ENCODE results near the gene KRT15. TPM values are rescaled to one million over a fixed set of nuclear protein-coding genes. Genes with fewer than 3 reads are reported as not detected.

KRT15 gene
- total RNA-seq, 1 donor from 2014 or later, result not detected

DNA sequence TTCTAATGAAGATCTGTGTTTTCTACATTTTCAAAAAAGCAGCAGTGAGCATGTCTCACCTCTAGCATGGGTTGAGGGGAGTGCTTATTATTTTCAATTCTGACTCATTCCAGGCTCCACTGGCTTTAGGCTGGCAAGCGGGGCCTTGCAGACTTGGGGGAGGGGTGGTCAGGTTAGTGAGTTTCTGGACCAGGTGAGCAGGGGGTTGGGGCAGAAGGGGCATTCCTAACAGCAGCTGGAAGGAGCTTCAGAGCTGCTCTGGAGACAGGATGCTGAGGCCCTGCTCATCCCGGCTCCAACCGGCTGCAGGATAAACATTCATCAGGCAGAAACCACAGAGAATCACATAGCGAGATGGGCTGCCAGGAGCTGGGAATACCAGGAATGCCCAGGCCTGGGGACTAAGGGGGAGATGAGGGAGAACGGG, 19.9 kb upstream of the KRT15 start:
- DNase-seq, result no peak
- Histone ChIP-seq H3K27me3 (ENCODE audit: low read depth) (peaks cover 92% of the 10 kb centered on the region), H3K36me3 (no peaks in the 10 kb centered on the region), H3K4me3 (no peak overlapping the region), H3K9me3 (replicated peaks) (no peaks in the 10 kb centered on the region), H3K27ac (replicated peaks) (no peak overlapping the region), H3K4me1 (no peaks in the 10 kb centered on the region)
- intact Hi-C loops (cut with micrococcal nuclease), result no loop called here
- TF ChIP-seq, protein P1, sequence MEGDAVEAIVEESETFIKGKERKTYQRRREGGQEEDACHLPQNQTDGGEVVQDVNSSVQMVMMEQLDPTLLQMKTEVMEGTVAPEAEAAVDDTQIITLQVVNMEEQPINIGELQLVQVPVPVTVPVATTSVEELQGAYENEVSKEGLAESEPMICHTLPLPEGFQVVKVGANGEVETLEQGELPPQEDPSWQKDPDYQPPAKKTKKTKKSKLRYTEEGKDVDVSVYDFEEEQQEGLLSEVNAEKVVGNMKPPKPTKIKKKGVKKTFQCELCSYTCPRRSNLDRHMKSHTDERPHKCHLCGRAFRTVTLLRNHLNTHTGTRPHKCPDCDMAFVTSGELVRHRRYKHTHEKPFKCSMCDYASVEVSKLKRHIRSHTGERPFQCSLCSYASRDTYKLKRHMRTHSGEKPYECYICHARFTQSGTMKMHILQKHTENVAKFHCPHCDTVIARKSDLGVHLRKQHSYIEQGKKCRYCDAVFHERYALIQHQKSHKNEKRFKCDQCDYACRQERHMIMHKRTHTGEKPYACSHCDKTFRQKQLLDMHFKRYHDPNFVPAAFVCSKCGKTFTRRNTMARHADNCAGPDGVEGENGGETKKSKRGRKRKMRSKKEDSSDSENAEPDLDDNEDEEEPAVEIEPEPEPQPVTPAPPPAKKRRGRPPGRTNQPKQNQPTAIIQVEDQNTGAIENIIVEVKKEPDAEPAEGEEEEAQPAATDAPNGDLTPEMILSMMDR (IDR thresholded peaks at IDR 0.05; ENCODE audit: borderline replicate concordance), result no peak

DNA sequence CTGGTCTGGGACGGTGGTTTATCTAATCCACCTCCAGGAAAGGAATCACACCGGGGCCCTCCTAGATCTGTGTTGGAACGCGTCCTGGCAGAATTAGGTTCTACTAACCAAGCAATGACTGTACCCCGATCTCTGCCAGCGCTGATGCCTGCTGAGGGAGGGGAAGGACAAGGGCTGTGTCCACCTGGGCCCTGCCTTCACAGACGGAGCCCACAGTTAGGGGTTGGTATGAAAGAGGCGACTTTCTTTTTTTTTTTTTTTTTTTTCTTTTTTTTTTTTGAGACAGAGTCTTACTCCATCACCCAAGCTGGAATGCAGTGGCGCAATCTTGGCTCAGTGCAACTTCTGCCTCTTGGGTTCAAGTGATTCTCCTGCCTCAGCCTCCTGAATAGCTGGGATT, 19.3 kb upstream of the KRT15 start:
- DNase-seq, result no peak

DNA sequence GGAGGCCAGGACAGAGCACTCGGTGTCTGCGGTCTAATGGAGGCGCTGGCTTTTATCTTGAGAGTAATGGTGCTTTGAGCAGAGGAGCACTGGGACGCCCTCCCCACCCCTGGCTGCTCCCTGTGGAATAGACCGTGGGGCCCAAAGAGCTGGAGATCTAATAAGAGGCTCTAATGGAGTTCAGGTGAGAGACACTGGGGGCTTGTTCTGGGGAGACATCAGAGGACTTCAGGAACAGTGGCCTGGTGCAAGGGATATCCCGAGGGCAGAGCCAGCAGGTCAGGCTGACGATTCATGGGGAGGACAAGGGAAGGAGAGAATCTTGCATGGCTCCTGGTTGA, 18.9 kb upstream of the KRT15 start:
- no peak overlapping the region for H3K27ac ChIP-seq (replicated peaks)
- H3K9me3 ChIP-seq (replicated peaks), result no peaks in the 10 kb centered on the region
- H3K4me1 ChIP-seq, result no peaks in the 10 kb centered on the region
- H3K27me3 ChIP-seq (ENCODE audit: low read depth), result peaks cover 90% of the 10 kb centered on the region
- H3K36me3 ChIP-seq, result no peaks in the 10 kb centered on the region
- H3K4me3 ChIP-seq, result no peak overlapping the region
- TF ChIP-seq, protein P1 (IDR thresholded peaks at IDR 0.05; ENCODE audit: borderline replicate concordance), result no peak
- no peak for DNase-seq
- intact Hi-C loops (cut with micrococcal nuclease), result no loop called here

More for the DNA sequence above, 19.3 kb upstream of the KRT15 start:
- H3K27me3 ChIP-seq (ENCODE audit: low read depth), result peaks cover 90% of the 10 kb centered on the region
- TF ChIP-seq, protein P1 (IDR thresholded peaks at IDR 0.05; ENCODE audit: borderline replicate concordance), result no peak
- H3K4me1 ChIP-seq, result no peaks in the 10 kb centered on the region
- no peak overlapping the region for H3K27ac ChIP-seq (replicated peaks)
- no peak overlapping the region for H3K4me3 ChIP-seq
- H3K9me3 ChIP-seq (replicated peaks), result no peaks in the 10 kb centered on the region
- H3K36me3 ChIP-seq, result no peaks in the 10 kb centered on the region
- intact Hi-C loops (cut with micrococcal nuclease), result no loop called here

DNA sequence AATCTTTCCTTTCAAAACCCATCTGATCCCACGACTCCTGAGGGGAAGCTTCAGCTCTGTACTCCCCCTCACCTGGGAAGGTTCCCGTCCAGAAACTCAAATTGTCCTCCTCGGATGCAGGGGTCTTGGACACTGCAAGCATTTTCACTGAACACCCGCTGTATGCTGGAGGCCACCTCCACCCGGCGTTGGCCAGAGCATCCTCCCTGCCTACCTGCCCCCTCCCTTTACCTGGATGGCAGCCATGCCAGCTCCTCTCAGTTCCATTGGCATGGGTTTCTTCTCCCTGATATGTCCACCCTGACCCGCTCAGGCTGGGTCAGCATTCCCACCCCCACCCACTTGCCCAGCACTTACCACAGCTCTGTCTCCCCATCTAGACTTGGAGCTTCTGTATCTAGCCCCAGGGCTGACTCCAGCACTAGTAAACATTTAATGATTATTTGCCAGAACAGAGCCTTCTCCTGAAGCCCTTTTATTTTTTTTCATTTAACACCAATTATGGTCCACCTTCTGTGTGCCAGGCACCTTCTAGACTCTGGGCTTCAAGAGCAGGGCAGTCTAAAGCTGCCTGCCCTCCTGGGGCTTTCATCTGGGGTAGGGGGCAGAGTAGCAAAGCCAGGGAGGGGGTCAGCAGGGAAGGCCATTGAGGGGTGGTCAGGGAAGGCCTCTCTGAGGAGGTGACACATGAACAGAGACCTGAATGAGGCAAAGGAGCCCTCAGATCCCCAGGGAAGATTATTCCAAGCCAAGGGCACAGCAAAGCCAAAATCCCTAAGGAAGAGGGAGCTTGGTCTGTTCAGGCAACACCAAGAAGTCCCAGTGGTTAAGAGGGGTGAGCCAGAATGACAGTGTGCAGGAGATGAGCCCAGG, 18.3 kb upstream of the KRT15 start:
- Histone ChIP-seq H3K36me3 (no peaks in the 10 kb centered on the region), H3K27me3 (ENCODE audit: low read depth) (peaks cover 93% of the 10 kb centered on the region), H3K9me3 (replicated peaks) (no peaks in the 10 kb centered on the region), H3K4me3 (no peak overlapping the region), H3K4me1 (no peaks in the 10 kb centered on the region), H3K27ac (replicated peaks) (no peak overlapping the region)
- intact Hi-C loops (cut with micrococcal nuclease), result no loop called here
- DNase-seq, result no peak
- TF ChIP-seq, protein P1 (IDR thresholded peaks at IDR 0.05; ENCODE audit: borderline replicate concordance), result no peak

DNA sequence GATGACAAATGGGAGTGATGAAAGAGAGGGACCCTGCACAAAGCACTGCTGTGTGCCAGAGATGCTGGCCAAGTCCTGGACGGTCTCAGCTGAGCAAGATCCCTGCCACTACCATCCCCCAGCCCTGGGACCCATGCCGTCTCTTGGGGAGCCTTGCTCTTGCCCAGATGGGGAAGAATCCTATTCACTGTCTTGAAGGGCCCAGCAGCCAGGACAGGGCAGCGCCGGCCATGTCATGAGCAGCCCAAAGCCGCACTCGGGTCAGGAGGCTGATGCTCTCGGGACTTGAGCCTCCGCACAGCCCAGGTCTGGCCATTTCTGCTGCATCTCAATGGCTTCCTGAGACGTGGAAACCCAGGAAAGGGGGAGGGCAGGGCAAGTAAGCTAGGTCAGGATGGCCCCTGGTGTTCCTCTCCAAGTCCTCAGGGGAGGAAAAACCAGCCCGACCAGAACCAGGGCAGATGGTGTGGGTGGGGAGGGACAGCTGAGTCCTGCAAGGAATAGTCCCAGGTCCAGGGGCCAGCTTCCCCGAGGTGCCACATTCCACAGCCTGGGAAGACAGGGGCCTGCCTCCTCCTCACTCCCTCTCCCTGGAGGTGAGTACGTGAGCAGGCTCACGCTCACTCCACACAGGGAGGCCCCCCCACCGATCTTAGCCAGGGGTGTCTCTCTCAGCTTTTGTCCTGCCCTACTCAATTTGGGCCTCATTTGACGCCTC, 17.2 kb upstream of the KRT15 start:
- no peak for DNase-seq
- Histone ChIP-seq H3K27ac (replicated peaks) (no peak overlapping the region), H3K9me3 (replicated peaks) (no peaks in the 10 kb centered on the region), H3K36me3 (no peaks in the 10 kb centered on the region), H3K4me1 (no peaks in the 10 kb centered on the region), H3K4me3 (no peak overlapping the region), H3K27me3 (ENCODE audit: low read depth) (peaks cover 94% of the 10 kb centered on the region)
- intact Hi-C loops (cut with micrococcal nuclease), result no loop called here
- TF ChIP-seq, protein P1 (IDR thresholded peaks at IDR 0.05; ENCODE audit: borderline replicate concordance), result no peak

All from left ventricle myocardium inferior (tissue), 1 donor.